Smooth muscle cell (in vitro differentiated cells): ENCODE data around the gene STAT5B. TPM values are rescaled to one million over a fixed set of nuclear protein-coding genes. Genes with fewer than 3 reads are reported as not detected.

Source experiments
- DNase-seq: peaks from one replicate; lab custom pipeline; 2025; ENCODE audit not compliant: unreplicated experiment; lab: John Stamatoyannopoulos, UW
- H2AFZ ChIP-seq: fragments of 200-600 bp; sonication (generic); 2 replicates; pipeline ENCODE4 v1.6.0; 2016; ENCODE audit warnings: antibody characterized with exemption, low read depth, mild to moderate bottlenecking
- H3F3A ChIP-seq: fragments of 200-600 bp; sonication (generic); 2 replicates; pipeline ENCODE4 v1.6.0; 2017; ENCODE audit warnings: antibody characterized with exemption, low read depth
- H3K27ac ChIP-seq: fragments of 200-600 bp; sonication (generic); 2 replicates; pipeline ENCODE4 v1.5.1; 2016; ENCODE audit warnings: low read depth, mild to moderate bottlenecking
- H3K27me3 ChIP-seq: fragments of 200-600 bp; sonication (generic); 2 replicates; pipeline ENCODE4 v1.6.1; 2016; ENCODE audit warnings: low read depth, mild to moderate bottlenecking
- H3K36me3 ChIP-seq: fragments of 200-600 bp; sonication (generic); 2 replicates; pipeline ENCODE4 v1.5.1; 2016; ENCODE audit warnings: low read depth
- H3K4me1 ChIP-seq: fragments of 200-600 bp; sonication (generic); 2 replicates; pipeline ENCODE4 v1.5.1; 2016; ENCODE audit warnings: low read depth
- H3K4me2 ChIP-seq: fragments of 200-600 bp; sonication (generic); 2 replicates; pipeline ENCODE4 v1.6.0; 2016; ENCODE audit warnings: mild to moderate bottlenecking
- H3K4me3 ChIP-seq: fragments of 200-600 bp; sonication (generic); 2 replicates; pipeline ENCODE4 v1.5.1; 2016; ENCODE audit warnings: mild to moderate bottlenecking
- H3K79me2 ChIP-seq: fragments of 200-600 bp; sonication (generic); 2 replicates; pipeline ENCODE4 v1.6.0; 2016; ENCODE audit warnings: low read depth, mild to moderate bottlenecking
- H3K9ac ChIP-seq: fragments of 200-600 bp; sonication (generic); 2 replicates; pipeline ENCODE4 v1.6.0; 2016; ENCODE audit warnings: low read depth
- H3K9me3 ChIP-seq: fragments of 200-600 bp; sonication (generic); replicated peaks from 2 replicates; pipeline ENCODE4 v1.5.1; 2016; ENCODE audit warnings: low read depth
- H4K20me1 ChIP-seq: fragments of 200-600 bp; sonication (generic); 2 replicates; pipeline ENCODE4 v1.6.0; 2016; ENCODE audit warnings: low read depth
- WGBS: methylation state at CpG from one replicate; pipeline ENCODE4 v1.1.7; 2016; ENCODE audit warnings: low lambda C conversion rate; 5-methylcytosine and 5-hydroxymethylcytosine counted together
- polyA plus RNA-seq: library from polyadenylated mRNA; unstranded; fragments of >200 nt; fragmentation: Nextera tagmentation; extraction: Ambion mirVana; gene quantifications from 2 replicates; pipeline ENCODE4 v1.2.1, GENCODE V29; 2016
- total RNA-seq: library from RNA; depleted of rRNA; stranded (reverse); fragments of >200 nt; gene quantifications from 2 replicates; pipeline ENCODE4 v1.2.3, GENCODE V29; 2014
- TF ChIP-seq, protein P1 (sequence below): fragments of 200-600 bp; sonication (generic); IDR thresholded peaks from 2 replicates; pipeline ENCODE4 v1.5.1; 2017; ENCODE audit warnings: borderline replicate concordance, mild to moderate bottlenecking, antibody characterized with exemption; ENCODE audit not compliant: insufficient read depth, poor library complexity, severe bottlenecking

The STAT5B gene
- total and polyA plus RNA-seq, 2 experiments from 2014 or later, result 10.7 to 12.4 TPM

DNA sequence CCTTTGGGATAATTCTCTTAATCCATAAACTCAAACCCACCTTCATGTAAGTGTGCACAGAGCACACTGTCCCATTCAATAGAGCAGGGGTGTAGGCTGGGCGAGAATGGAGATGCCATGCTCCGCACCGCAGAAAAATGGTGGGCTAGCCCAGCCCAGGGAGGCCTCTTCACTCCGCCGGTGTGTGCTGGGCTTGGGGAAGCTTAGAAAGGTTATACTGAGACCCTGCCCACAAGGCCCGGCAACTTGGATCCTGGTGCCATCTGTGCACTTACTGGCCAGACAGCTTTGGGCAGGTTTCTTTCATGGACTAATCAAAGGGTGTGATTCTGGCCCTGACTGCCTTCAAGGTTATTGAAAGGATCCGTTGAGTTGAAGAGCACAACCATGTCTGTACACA lies 8.4 kb upstream of the STAT5B start:
- H3F3A ChIP-seq, result no peaks in the 10 kb centered on the region
- peaks cover 4% of the 10 kb centered on the region for H3K4me1 ChIP-seq
- no peak overlapping the region for H3K4me3 ChIP-seq
- 95% methylated on average over 7 of the region's 7 CpGs for WGBS
- no peaks in the 10 kb centered on the region for H4K20me1 ChIP-seq
- H3K27me3 ChIP-seq, result no peaks in the 10 kb centered on the region
- TF ChIP-seq, protein P1, sequence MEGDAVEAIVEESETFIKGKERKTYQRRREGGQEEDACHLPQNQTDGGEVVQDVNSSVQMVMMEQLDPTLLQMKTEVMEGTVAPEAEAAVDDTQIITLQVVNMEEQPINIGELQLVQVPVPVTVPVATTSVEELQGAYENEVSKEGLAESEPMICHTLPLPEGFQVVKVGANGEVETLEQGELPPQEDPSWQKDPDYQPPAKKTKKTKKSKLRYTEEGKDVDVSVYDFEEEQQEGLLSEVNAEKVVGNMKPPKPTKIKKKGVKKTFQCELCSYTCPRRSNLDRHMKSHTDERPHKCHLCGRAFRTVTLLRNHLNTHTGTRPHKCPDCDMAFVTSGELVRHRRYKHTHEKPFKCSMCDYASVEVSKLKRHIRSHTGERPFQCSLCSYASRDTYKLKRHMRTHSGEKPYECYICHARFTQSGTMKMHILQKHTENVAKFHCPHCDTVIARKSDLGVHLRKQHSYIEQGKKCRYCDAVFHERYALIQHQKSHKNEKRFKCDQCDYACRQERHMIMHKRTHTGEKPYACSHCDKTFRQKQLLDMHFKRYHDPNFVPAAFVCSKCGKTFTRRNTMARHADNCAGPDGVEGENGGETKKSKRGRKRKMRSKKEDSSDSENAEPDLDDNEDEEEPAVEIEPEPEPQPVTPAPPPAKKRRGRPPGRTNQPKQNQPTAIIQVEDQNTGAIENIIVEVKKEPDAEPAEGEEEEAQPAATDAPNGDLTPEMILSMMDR, result no peak
- no peak overlapping the region for H3K9ac ChIP-seq
- no peak for DNase-seq
- H2AFZ ChIP-seq, result no peak overlapping the region
- H3K36me3 ChIP-seq, result no peaks in the 10 kb centered on the region
- no peaks in the 10 kb centered on the region for H3K9me3 ChIP-seq
- no peak overlapping the region for H3K27ac ChIP-seq
- no peak overlapping the region for H3K4me2 ChIP-seq
- H3K79me2 ChIP-seq, result no peaks in the 10 kb centered on the region

DNA sequence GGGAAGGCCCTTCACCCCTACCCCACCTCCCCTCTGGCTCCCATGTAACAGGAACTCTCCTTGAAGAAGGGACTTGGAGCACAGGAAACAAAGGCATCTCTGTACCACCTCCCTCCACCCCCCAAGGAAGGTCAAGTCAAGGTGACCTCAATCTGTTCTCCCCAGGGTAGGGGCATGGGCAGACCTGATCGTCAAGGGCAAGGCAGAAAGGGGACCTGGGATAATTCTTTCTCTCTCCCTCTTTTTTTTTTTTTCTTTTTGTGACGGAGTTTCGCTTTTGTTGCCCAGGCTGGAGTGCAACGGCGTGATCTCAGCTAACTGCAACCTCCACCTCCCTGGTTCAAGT lies 7.8 kb upstream of the STAT5B start:
- no peak overlapping the region for H3K27ac ChIP-seq
- WGBS, result 89% methylated on average over 5 of the region's 5 CpGs
- no peak for DNase-seq
- peaks cover 4% of the 10 kb centered on the region for H3K4me1 ChIP-seq
- H3K79me2 ChIP-seq, result no peaks in the 10 kb centered on the region
- TF ChIP-seq, protein P1, result no peak
- H2AFZ ChIP-seq, result no peak overlapping the region
- no peaks in the 10 kb centered on the region for H4K20me1 ChIP-seq
- H3K27me3 ChIP-seq, result no peaks in the 10 kb centered on the region
- H3F3A ChIP-seq, result no peaks in the 10 kb centered on the region
- no peak overlapping the region for H3K9ac ChIP-seq
- no peaks in the 10 kb centered on the region for H3K9me3 ChIP-seq
- no peak overlapping the region for H3K4me3 ChIP-seq
- no peak overlapping the region for H3K4me2 ChIP-seq
- H3K36me3 ChIP-seq, result no peaks in the 10 kb centered on the region

DNA sequence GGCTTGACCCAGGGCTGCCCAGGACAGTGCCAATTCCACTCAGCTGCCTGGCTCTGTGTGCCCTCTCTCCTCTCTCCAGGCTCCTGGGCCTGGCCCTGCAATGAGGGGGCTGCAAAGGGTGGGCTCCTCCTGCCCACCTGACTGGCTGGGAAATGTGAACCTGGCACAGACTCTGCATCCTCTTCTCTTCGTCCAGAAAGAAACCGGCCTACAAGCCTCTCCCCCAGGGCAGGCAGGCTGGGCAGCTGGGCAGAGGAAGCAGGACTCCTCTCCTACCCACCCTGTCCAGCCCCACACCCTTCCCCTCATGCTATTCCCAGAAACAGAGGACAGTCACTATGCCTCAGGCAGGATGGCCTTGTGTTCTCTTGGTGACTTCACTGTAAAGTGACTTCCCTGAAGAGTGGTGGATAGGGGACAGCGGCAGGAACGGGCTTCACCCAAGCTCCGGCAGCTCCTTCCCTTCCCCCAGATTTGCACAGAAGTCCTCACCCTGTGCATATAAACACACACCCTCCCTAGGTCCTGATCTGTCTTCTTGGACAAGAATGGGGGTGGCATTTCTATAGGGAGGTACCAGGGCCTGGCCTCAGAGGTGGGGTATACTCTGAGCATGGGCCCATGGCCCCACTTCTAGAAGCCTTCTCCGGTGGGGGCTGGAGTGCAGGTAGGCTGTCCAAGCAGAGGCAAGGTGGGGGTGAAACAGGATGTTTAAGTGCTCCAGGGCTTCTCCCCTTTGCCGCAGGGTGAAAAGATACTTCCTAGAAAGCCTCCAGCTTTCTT lies 7.2 kb upstream of the STAT5B start:
- Histone ChIP-seq H4K20me1 (no peaks in the 10 kb centered on the region), H3K9me3 (no peaks in the 10 kb centered on the region), H2AFZ (no peak overlapping the region), H3K4me2 (no peak overlapping the region), H3K4me1 (peaks cover 4% of the 10 kb centered on the region), H3K27me3 (no peaks in the 10 kb centered on the region), H3K36me3 (no peaks in the 10 kb centered on the region), H3K79me2 (no peaks in the 10 kb centered on the region), H3K27ac (no peak overlapping the region), H3K9ac (no peak overlapping the region), H3F3A (no peaks in the 10 kb centered on the region), H3K4me3 (no peak overlapping the region)
- 90% methylated on average over 7 of the region's 7 CpGs for WGBS
- DNase-seq, result no peak
- TF ChIP-seq, protein P1, result no peak

DNA sequence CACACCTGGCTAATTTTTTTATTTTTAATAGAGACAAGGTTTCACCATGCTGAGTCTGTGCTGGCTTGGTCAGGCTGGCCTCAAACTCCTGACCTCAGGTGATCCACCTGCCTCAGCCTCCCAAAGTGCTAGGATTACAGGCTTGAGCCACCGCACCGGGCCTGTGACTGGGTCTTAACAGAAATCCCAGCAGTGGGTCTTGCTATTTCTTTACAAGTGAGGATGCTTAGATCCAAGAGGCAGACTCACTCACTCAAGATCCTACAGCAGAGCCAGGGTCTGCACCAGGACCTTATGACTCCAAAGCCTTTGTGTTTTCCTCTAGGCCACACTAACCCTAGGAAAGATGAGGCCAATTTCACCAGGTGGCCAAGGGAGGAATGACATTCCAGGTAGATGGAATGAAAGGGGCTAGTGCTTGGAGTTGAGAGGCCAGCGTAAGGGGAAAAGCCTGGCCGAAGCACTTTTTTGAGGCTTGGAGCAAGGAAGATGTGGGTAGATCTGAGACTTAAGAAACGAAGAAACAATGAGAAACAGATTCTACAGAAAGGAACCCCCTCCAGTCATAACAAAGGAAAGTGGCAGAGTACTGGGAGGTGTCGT lies 6.4 kb upstream of the STAT5B start:
- no peaks in the 10 kb centered on the region for H3K27me3 ChIP-seq
- no peak overlapping the region for H3K4me2 ChIP-seq
- H3F3A ChIP-seq, result no peaks in the 10 kb centered on the region
- H3K36me3 ChIP-seq, result no peaks in the 10 kb centered on the region
- H3K9ac ChIP-seq, result no peak overlapping the region
- no peaks in the 10 kb centered on the region for H3K79me2 ChIP-seq
- no peak overlapping the region for H3K4me3 ChIP-seq
- no peaks in the 10 kb centered on the region for H4K20me1 ChIP-seq
- H3K27ac ChIP-seq, result no peak overlapping the region
- TF ChIP-seq, protein P1, result no peak
- H3K4me1 ChIP-seq, result peaks cover under 1% of the 10 kb centered on the region
- 84% methylated on average over 6 of the region's 6 CpGs for whole genome bisulfite sequencing
- H2AFZ ChIP-seq, result no peak overlapping the region
- no peaks in the 10 kb centered on the region for H3K9me3 ChIP-seq
- no peak for DNase-seq
